SJCRH30 (cell line): ENCODE results near the gene MCAT. TPM values are rescaled to one million over a fixed set of nuclear protein-coding genes. Genes with fewer than 3 reads are reported as not detected.

Experiments
- DNase-seq, 2 experiments: peaks; one replicate each; pipeline ENCODE4 v3.0.0-alpha.2; 2015 to 2020
- H3K27ac ChIP-seq: fragments of 250-450 bp; sonication (Bioruptor Pico); 2 replicates; pipeline ENCODE4 v1.5.1; 2020; ENCODE audit warnings: mild to moderate bottlenecking, moderate library complexity
- H3K27me3 ChIP-seq: fragments of 250-450 bp; sonication (Bioruptor Pico); 2 replicates; pipeline ENCODE4 v1.5.1; 2020; ENCODE audit warnings: mild to moderate bottlenecking, moderate library complexity
- H3K36me3 ChIP-seq: fragments of 250-450 bp; sonication (Bioruptor Pico); 2 replicates; pipeline ENCODE4 v1.5.1; 2020; ENCODE audit warnings: mild to moderate bottlenecking, moderate library complexity
- H3K4me1 ChIP-seq: fragments of 250-450 bp; sonication (Bioruptor Pico); 2 replicates; pipeline ENCODE4 v1.5.1; 2020; ENCODE audit warnings: mild to moderate bottlenecking, moderate library complexity
- H3K4me3 ChIP-seq: fragments of 250-450 bp; sonication (Bioruptor Pico); 2 replicates; pipeline ENCODE4 v1.5.1; 2020; ENCODE audit warnings: mild to moderate bottlenecking, moderate library complexity
- H3K9me3 ChIP-seq: fragments of 250-450 bp; sonication (Bioruptor Pico); replicated peaks from 2 replicates; pipeline ENCODE4 v1.5.1; 2020; ENCODE audit warnings: mild to moderate bottlenecking, moderate library complexity
- total RNA-seq: library from RNA; depleted of rRNA; stranded (reverse); fragments of >200 nt; shearing (Covaris generic); gene quantifications from 2 replicates; pipeline ENCODE4 v1.2.3, GENCODE V29; 2014

MCAT gene
- total RNA-seq, 1 experiment from 2014 or later, result 19.7 TPM

- no peak overlapping the region for H3K27ac ChIP-seq
- no peak overlapping the region for H3K4me3 ChIP-seq
- DNase-seq, result peak; percentile 57 to 63
- no peaks in the 10 kb centered on the region for H3K27me3 ChIP-seq
- peaks cover 20% of the 10 kb centered on the region for H3K4me1 ChIP-seq
- no peaks in the 10 kb centered on the region for H3K9me3 ChIP-seq
- H3K36me3 ChIP-seq, result peaks cover 5% of the 10 kb centered on the region
Measured at GRCh38 chr22:43129426-43130425, 13.5 kb downstream of the MCAT start.

GRCh38 chr22:43128928-43129424 is 14.2 kb downstream of the MCAT start:
- Histone ChIP-seq H3K9me3 (no peaks in the 10 kb centered on the region), H3K27me3 (no peaks in the 10 kb centered on the region), H3K27ac (no peak overlapping the region), H3K4me1 (peaks cover 20% of the 10 kb centered on the region), H3K4me3 (no peak overlapping the region), H3K36me3 (no peaks in the 10 kb centered on the region)
- DNase-seq, result peak; percentile 63 to 65

DNA sequence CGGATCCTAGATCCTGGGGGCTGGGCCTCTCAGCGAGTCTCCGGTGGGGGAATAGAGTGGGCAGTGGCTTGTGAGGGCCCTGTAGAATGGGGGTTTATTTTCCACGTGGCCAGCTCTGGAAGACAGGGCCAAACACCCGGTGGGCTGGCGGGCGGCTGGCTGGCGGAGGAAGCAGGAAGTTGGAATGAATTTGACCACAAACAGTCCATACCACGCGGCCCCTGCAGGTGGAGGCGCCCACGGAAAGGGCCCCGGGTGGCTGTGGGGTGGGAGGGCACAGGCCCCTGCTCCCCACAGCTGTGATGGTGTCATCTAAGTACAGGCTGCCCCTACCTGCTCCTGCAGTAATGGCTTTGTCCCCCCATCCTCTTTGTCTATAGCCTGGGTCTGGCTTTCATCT is 15.1 kb downstream of the MCAT start:
- peaks cover 20% of the 10 kb centered on the region for H3K4me1 ChIP-seq
- H3K4me3 ChIP-seq, result no peak overlapping the region
- no peaks in the 10 kb centered on the region for H3K9me3 ChIP-seq
- H3K27me3 ChIP-seq, result no peaks in the 10 kb centered on the region
- no peak for DNase-seq
- no peaks in the 10 kb centered on the region for H3K36me3 ChIP-seq
- no peak overlapping the region for H3K27ac ChIP-seq

DNA sequence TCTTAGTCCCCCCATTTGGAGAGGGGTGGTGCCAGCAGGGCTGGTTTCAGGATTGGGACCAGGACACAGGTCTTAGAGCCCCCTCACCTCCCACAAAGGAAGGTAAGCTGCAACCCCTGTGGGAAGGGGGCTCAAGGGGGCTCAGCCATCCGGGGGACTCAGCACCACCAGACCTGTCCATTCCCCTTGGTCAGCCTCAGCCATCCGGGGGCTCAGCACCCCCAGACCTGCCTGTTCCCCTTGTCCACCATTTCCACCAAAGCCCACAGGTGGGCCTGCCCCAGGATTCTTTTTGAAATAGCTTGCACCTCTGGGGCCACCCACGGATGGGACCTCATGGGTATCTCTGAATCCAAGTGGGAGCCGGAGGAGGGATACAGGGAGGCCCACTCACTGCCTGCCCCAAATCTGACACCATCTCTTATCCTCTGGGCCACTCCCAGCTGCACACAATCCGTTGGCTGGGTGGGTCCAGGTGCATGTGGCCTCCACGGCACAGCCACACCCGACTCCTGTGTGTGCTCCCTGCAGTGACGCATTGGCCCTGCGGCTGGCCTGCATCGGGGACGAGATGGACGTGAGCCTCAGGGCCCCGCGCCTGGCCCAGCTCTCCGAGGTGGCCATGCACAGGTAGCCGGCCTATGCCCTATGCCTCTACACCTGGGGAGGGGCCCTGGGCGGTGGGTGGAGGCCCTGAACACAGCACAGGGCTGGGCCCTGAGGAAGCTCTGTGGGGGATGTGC is 15.9 kb downstream of the MCAT start:
- Histone ChIP-seq H3K27ac (no peak overlapping the region), H3K27me3 (no peaks in the 10 kb centered on the region), H3K4me1 (peaks cover 20% of the 10 kb centered on the region), H3K9me3 (no peaks in the 10 kb centered on the region), H3K36me3 (no peaks in the 10 kb centered on the region), H3K4me3 (no peak overlapping the region)
- no peak for DNase-seq

- Histone ChIP-seq H3K27me3 (no peaks in the 10 kb centered on the region), H3K4me1 (peaks cover 20% of the 10 kb centered on the region), H3K36me3 (no peaks in the 10 kb centered on the region), H3K9me3 (no peaks in the 10 kb centered on the region), H3K27ac (no peak overlapping the region), H3K4me3 (no peak overlapping the region)
- peak in 1 of 2 experiments; percentile 33 for DNase-seq
Measured at GRCh38 chr22:43126501-43127165, 16.6 kb downstream of the MCAT start.

DNA sequence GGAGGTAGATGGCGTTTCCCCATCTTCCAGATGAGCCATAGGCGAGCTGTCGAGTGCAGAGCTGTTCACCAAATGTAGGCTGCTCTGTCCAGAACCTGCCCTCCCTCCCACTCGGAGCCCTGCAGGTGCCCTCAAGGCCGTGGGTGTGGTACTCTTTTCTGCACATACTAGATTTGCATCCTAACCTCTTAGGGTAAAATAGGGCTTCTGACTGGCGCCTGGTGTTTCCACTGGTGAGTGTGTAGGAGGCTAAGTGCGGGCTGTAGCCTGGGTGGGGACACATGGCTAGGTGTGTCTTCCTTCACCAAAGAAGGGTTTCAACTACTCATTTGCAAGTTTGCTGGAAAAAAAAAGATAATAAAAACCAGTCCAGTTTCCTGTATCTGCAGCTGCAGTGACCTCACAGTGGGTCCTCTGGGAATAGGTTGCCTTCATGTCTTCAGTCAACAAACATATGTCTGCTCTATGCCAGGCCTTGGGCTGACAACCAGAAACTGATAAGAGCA is 24.2 kb downstream of the MCAT start:
- no peak for DNase-seq
- no peaks in the 10 kb centered on the region for H3K36me3 ChIP-seq

GRCh38 chr22:43118024-43118849 is 25.0 kb downstream of the MCAT start:
- no peak for DNase-seq
- Histone ChIP-seq H3K9me3 (no peaks in the 10 kb centered on the region), H3K27ac (no peak overlapping the region), H3K4me3 (no peak overlapping the region), H3K27me3 (peaks cover 10% of the 10 kb centered on the region; the same call in 1 of the 2 replicates), H3K36me3 (no peaks in the 10 kb centered on the region), H3K4me1 (no peaks in the 10 kb centered on the region)

More for the DNA sequence above, 24.2 kb downstream of the MCAT start:
- H3K27ac ChIP-seq, result no peak overlapping the region
- H3K9me3 ChIP-seq, result no peaks in the 10 kb centered on the region
- H3K4me3 ChIP-seq, result no peak overlapping the region
- H3K27me3 ChIP-seq, result peaks cover 10% of the 10 kb centered on the region; the same call in 1 of the 2 replicates
- no peaks in the 10 kb centered on the region for H3K4me1 ChIP-seq

GRCh38 chr22:43116932-43117331 is 26.3 kb downstream of the MCAT start:
- Histone ChIP-seq H3K4me1 (no peaks in the 10 kb centered on the region), H3K4me3 (no peak overlapping the region), H3K36me3 (no peaks in the 10 kb centered on the region), H3K27me3 (peaks cover 21% of the 10 kb centered on the region), H3K27ac (no peak overlapping the region), H3K9me3 (no peaks in the 10 kb centered on the region)
- DNase-seq, result no peak

DNA sequence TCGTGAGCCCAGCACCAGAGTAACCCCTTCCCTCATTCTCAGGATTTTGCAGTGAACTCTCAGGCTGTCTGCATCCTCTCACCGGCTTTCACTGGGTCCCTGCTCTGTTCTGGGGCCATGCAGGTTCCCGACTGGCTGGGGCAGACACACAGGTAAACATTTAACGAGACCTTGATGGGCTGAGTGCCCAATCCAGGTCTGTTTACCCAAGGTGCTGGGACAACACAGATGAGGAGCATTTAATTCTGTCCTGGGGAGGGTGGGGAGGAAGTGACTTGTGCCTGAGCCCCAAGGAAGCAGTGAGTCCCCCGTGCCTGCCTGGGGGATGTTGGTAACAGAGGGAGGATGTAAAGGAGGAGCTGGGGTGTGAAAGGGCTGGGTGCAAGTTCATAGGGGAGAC is 28.2 kb downstream of the MCAT start:
- peaks cover 4% of the 10 kb centered on the region; the same call in 1 of the 2 replicates for H3K4me1 ChIP-seq
- H3K36me3 ChIP-seq, result no peaks in the 10 kb centered on the region
- peaks cover 34% of the 10 kb centered on the region for H3K27me3 ChIP-seq
- no peak for DNase-seq
- no peak overlapping the region for H3K27ac ChIP-seq
- H3K9me3 ChIP-seq, result no peaks in the 10 kb centered on the region
- H3K4me3 ChIP-seq, result no peak overlapping the region

DNA sequence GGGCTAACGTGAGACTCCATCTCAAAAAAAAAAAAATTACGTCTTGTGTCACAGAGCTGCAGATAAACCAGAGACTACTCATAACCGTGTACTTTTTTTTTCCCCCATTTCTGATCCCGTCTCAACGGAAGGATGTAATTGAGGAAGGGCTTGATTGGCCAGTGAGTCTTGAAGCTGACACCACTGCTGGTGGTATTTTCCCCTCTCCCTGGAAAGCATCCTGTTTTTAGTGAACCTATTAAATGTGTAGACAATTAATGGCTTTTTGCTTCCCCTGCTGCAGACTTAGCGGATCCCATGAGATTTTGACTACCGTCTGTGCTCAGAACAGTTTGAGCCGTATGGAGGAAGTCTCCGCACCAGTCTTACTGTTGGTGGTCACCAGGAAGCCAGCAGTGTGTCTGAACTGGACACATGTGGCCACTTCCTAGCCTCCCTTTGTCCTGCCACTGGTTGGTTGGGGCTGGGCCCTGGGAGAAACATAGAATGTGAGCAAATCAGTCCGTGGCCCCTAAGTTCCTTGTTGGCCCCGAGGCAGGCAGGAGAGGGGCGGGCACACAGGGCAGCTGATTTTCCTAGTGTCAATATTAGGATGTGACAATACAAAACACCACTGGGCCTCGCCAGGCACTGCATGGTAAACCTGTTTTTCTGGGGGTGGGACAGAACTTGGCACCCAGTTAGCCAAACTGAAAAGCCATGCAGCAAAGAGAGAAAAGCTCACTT is 29.5 kb downstream of the MCAT start:
- Histone ChIP-seq H3K27me3 (peaks cover 44% of the 10 kb centered on the region), H3K9me3 (no peaks in the 10 kb centered on the region), H3K4me1 (peaks cover 4% of the 10 kb centered on the region; the same call in 1 of the 2 replicates), H3K4me3 (no peak overlapping the region), H3K27ac (no peak overlapping the region), H3K36me3 (no peaks in the 10 kb centered on the region)
- DNase-seq, result no peak

GRCh38 chr22:43110927-43111623 is 32.1 kb downstream of the MCAT start:
- Histone ChIP-seq H3K36me3 (no peaks in the 10 kb centered on the region), H3K4me1 (peaks cover 4% of the 10 kb centered on the region; the same call in 1 of the 2 replicates), H3K4me3 (peak overlapping the region; percentile 38), H3K27ac (no peak overlapping the region), H3K9me3 (no peaks in the 10 kb centered on the region), H3K27me3 (peaks cover 51% of the 10 kb centered on the region)
- no peak for DNase-seq

DNA sequence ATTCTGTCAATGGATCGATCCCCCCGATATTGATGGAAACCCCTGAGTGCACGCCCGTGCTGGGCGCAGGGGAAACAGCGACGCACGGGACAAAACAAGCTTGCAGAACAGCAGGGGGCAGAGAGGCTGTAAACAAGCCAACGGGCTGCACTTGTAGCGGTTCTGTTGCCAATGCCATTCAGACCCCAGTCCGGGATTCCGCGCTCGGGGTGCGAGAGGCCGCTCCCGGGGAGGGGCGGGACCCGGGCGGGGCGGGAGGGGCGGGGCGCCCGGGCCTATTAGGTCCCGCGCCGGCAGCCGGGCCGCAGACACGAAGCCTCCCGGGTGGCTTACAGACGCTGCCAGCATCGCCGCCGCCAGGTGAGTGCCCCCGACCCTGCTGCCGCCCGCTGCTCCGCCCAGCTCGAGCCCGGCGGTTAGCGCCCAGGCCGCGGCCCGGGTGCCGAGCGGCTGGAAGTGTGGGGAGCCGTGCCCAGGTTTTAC is 32.7 kb downstream of the MCAT start, which contains the start of gene BIK:
BIK (plus strand) TSS at position 307 of the 483 bp plus-strand sequence. CDS start 13,273 bp downstream, outside the sequence.
- H3K4me3 ChIP-seq, result peak within 1 kb of the TSS; percentile 38
- peaks cover 4% of the 10 kb centered on the region; the same call in 1 of the 2 replicates for H3K4me1 ChIP-seq
- H3K36me3 ChIP-seq, result no peaks in the 10 kb centered on the region
- no peak within 1 kb of the TSS for H3K27ac ChIP-seq
- DNase-seq, result peak; percentile 48 to 57
- H3K9me3 ChIP-seq, result no peaks in the 10 kb centered on the region
- H3K27me3 ChIP-seq, result peaks cover 51% of the 10 kb centered on the region
